NCI-H2029 (cell line): Measurements from ENCODE around the gene BACE1-AS.
A peak's percentile ranks its signal among the peaks of the same experiment; 100 is the strongest.

Experiments
- DNase-seq: peaks from one replicate; lab custom pipeline; 2025; lab: John Stamatoyannopoulos, UW

The BACE1-AS gene

GRCh38 chr11:117292616-117293015 lies 1.5 kb downstream of the BACE1-AS start:
- DNase-seq, result no peak

- DNase-seq, result no peak
Observed at GRCh38 chr11:117295438-117296137, 4.4 kb downstream of the BACE1-AS start.

DNA sequence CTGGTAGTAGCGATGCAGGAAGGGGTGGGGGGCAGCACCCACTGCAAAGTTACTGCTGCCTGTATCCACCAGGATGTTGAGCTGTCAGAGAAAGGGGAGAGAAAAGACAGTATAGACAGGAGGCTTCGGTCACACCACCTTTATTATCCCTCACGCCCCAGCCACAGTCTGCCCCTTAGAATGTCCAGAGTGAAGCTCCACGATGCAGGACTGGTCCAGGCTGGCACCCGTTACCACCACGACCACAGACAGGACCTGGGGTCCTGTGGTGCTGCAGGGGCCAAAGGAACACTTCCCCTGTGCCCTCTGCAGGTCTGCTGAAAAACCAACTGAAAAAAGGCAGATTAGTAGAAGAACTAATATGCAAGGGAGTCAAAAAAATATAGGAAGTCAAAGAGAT lies 5.7 kb downstream of the BACE1-AS start:
- DNase-seq, result no peak

DNA sequence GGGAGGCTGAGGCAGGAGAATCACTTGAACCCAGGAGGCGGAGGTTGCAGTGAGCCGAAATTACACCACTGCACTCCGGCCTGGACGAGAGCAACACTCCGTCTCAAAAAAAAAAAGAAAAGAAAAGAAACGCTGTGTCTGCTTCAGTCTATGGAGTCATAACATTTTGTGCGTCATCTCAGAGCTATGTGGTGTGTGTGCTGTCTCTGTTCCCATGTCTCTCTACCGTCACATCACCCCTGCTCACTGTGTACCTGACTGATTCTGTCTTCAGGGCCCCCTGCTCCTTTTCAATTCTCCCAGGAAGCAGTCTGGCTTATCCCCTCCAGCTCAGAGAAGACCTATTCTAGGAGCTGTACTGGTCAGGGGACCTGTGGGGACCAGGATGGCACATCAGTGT lies 7.0 kb downstream of the BACE1-AS start:
- DNase-seq, result no peak

DNA sequence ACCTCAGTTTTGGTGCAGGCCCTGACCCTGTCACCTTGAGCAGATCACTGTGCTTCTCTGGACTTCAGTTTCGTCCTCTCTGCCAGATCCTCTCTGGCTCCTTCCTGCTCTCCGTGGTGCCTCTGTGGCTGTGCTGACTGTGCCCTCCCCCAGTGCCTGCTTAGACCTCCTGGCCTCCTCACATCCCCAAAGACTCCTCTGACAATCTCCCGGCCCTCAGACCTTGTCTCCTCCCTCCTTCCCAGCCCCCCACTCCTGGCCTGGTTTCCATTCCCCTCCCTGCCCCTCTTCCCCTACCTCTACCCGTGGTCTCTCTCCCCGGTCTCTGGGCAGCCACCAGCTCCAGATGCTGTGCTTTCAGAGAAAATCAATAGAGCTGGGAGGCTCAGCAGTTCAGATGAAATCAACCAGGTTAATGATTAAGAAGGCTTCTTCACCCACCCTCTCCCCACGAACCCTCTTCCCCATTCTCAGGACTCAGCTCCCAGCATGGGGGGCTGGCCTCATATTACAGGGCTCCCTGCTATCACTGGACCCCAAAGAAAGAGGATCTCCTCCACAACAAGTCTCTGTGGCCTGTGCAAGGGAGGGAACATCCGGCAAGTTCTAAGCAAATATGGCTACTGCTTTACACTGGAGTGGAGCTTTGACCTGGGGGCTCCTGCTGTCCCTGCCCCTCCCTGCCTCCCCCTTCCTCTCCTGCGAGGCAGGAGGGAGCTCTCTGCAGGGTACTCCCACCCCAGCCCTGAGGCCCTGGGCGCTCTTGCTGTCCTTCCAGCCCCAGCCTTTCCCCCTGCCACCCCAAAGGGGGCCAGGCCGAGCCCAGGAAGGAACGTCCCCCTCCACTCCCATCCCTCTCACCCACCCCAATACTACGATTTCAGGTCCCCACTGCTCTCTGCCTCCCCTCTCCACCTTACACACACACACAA lies 8.5 kb downstream of the BACE1-AS start:
- no peak for DNase-seq

DNA sequence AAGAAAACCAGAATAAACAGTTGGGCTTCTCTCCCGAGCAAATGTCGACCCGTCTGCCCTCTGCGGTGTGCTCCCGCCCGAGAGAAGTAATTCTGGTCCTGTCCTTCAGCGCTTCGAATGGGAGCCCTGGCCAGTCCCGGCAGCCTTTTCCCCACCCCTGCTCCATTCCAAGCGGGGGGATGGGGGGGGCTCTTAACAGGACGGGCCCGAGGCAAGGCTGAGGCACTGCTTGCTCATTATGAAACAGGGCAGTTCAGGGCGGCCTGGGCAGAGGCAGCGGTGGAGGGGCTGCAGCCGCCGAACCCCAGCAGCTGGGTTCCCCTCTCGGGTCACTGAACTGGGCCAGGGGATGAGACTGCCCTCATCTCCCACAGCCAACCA lies 9.1 kb downstream of the BACE1-AS start:
- DNase-seq, result no peak

DNA sequence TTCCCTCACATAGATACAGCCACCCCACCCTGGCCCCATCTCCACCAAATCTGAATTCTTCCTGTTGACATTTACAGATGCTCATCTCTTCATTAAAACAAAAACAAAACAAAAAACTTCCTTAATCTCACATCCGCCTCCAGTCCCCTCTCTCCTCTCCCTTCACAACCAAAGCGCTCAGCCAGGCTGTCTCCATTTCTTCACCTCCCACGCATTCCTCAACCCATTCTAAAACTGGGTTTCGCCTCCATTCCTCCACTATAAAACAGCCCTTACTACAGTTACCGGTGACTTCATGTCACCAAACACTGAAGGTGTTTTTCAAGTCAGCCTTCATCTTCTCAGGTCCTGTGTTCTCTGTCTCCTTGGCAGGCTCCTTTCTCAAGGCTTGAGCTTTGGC lies 9.6 kb downstream of the BACE1-AS start:
- no peak for DNase-seq

GRCh38 chr11:117302228-117302627 lies 11.1 kb downstream of the BACE1-AS start:
- DNase-seq, result no peak

GRCh38 chr11:117303101-117303500 lies 12.0 kb downstream of the BACE1-AS start:
- no peak for DNase-seq

- no peak for DNase-seq
Observed at GRCh38 chr11:117303646-117304315, 12.6 kb downstream of the BACE1-AS start.

- DNase-seq, result no peak
Observed at GRCh38 chr11:117305145-117305544, 14.0 kb downstream of the BACE1-AS start.

- DNase-seq, result no peak
Observed at GRCh38 chr11:117309310-117309709, 18.2 kb downstream of the BACE1-AS start.

DNA sequence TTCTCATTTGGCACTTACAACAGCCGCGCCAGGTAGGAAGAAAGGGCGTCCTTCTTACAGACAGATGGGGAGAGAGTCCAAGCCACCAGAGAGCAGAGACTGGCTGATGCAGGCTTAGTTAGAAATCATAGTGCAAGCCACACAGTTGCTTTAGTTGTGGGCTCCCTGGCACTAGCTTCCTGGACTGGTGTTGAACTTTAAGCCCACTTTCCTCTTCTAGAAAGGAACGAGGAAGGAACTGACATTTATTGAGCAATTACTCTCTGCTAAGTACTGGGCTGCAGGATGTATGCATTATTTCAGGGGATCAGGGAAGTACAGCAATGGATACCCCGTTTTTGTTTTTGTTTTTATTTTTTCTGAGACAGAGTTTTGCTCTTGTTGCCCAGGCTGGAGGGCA lies 21.9 kb downstream of the BACE1-AS start:
- DNase-seq, result no peak

- DNase-seq, result no peak
Observed at GRCh38 chr11:117313828-117314768, 23.0 kb downstream of the BACE1-AS start.

DNA sequence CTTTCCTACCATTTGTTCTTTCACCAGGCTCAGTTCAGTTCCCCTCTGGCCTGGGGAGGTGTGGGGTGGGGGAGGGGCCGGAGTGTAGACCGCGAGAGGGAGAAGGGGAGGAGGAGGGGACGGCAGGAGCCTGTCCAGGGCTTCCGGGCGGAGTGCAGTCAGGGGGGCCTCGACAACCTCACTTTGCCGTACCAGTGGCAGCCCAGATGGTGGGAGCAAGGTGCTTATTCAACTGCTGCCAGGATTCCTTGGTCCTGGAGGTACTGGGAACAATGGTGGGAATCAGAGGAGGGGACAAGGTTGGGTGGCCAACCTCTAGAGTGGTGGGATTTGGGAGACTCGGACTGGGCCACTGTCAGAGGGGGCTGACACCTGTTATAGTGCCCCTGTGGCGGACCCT lies 23.7 kb downstream of the BACE1-AS start:
- DNase-seq, result no peak

DNA sequence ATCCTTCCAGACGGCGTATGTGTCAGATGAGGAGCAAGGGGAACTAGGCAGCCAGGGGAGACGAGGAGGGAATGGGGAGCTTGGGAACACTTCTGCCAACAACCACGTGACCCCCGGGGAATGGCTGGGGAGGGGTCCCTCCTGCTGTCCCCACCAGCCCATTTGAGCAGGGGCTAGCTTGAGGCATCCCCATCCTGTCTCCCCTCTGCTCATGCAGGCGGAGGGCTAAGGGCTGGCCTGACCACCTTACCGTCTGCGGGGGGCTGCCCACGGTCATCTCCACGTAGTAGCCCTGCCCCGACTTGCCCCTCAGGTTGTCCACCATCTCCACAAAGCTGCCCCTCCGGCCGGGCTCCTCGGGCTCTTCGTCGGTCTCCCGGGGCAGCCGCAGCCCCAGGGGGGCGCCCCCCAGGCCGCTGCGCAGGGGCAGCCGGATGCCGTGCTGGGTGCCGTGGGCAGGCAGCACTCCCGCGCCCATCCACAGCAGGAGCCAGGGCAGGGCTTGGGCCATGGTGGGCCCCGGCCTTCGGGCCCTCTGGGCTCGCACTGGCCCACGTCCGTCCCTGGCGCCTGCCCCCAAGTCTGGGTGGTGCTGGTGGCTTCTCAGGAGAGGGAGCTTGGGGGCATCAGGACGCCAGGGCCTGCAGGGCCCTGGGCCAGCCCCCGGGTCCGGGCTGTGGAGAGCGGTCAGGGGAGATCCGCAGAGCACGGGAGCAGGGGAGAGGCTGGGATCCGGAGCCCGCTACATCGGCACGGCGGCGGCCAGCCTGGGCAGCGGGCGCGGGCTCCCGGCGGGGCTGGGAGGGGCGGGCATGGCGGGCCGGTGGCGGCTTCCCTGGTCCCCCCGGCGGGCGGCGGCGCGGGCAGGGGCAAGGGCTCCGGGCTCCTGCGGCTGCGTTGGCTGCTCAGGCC lies 24.4 kb downstream of the BACE1-AS start:
- DNase-seq, result no peak

DNA sequence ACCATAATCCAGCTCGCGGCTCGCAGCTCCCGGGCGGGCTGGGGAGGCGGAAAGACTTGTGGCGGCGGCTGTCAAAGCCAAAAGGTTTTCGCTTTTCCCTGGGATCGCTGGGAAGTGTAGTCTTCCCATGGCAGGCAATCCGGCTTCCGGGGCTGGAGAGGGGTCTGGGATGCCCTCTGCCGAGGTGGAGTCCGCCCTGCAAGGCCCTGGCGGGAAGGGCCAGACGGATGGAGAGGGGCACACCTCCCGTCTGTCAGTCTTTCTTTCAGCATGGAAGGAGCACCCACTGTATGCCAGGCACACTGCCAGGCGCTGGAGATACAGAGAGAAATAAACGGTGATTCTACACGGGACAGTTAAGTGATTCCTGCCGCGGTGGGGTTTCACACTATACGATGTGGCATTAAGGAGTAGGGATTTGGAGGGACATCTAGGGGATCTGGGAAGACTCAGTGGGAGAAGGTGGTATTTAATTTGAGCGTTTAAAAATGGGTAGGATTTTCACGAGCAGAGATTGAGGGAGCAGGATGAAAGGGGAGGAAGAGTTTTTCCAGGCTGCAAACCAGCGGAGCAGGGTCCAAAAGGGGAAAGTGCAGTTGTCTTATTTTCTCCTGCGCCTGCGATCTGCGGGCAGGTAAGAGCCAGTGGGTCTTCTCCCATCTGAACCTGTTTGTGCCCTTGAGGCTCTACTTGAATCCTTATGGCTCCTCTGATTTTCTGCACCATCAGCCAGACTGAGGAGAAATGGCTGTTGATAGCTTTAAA lies 25.2 kb downstream of the BACE1-AS start, which contains the start of gene BACE1:
BACE1 (minus strand) TSS at position 60 of the 765 bp plus-strand sequence. CDS start 461 bp downstream, outside the sequence.
- DNase-seq, result peak; percentile 54

DNA sequence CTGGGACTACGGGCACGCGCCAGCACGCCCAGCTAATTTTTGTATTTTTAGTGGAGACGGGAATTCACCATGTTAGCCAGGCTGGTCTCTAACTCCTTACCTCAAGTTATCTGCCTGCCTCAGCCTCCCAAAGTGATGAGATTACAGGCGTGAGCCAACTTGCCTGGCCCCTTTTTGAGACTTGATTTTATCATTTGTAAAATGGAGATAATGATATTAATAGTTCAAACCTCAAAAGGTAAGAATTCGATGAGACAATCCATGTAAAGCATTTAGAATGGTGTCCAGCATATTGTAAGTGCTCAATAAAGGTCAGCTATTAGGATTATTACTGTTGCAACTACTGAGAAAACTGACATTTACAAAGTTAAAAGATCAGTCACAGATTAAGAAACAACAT lies 27.6 kb downstream of the BACE1-AS start:
- DNase-seq, result no peak

DNA sequence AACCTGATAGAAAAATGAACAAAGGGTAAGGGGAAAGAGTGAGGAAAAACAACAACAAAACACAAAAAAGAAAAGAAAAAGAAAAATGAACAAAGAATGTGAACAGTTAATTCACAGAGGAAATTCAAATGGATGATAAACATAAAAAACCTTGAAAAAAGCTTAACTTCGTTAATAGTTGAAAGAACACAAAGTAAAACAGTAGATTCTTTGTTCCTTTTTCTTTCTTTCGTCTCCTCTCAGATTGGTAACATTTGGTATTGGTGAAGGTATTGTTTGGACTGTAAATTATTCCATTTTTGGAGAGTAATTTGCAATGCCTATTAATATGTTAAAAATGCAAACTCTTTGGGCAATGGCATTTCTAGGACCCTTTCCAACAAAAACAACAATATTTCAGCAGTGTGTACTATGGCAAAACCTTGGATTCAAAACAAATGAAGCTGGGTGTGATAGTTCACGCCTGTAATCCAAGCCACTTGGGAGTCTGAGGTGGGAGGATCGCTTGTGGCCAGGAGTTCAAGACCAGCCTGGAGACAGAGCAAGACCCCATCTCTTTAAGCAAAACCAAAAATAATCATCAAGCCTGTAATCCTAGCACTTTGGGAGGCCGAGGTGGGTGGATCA lies 28.2 kb downstream of the BACE1-AS start:
- no peak for DNase-seq
